Skin epidermis (tissue), 12 donors: ENCODE data around the gene BATF2.
"Not testable (repeated sequence)": the region's sequence is repeated elsewhere in the genome, so short reads cannot be mapped to it uniquely, and the experiment has no call there.

ENCODE experiments used
- H3K27ac ChIP-seq, 21 experiments: fragments of 200-600 bp; sonication (generic) in 11 of 21; one replicate each; pipeline ENCODE4 v1.5.0; 2020; ENCODE audit warnings: mild to moderate bottlenecking in 3 of 21, inconsistent platforms in 2 of 21, moderate library complexity in 2 of 21
- H3K4me3 ChIP-seq, 7 experiments: fragments of 200-600 bp; sonication (generic) in 2 of 7; one replicate each; pipeline ENCODE4 v1.5.0; 2020; ENCODE audit warnings: inconsistent platforms in 2 of 7, mild to moderate bottlenecking in 2 of 7, moderate library complexity in 1 of 7

Gene BATF2

DNA sequence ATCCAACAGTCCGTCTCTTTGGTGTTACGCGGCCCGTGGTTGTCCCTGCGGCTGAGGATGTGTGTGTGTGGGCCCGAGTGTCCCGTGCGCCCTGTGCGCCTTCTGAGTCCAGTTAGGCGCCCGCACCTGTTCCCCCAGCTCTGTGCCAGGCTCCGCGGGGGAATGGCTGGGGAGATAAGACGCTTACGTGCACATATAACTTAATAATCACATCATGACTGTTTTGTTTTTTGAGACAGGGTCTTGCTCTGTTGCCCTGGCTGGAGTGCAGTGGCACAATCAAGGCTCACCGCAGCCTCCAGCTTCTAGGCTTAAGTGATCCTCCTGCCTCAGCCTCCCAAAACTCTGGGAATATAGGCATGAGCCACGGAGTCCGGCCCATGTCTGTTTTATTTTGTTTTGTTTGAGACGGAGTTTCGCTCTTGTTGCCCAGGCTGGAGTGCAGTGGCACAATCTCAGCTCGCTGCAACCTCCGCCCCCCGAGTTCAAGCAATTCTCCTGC, 18.0 kb upstream of the BATF2 start:
- peak overlapping the region; percentile 53 to 89 (median 69) for H3K4me3 ChIP-seq
- H3K27ac ChIP-seq: peak overlapping the region; percentile 82 to 99 (median 96)

DNA sequence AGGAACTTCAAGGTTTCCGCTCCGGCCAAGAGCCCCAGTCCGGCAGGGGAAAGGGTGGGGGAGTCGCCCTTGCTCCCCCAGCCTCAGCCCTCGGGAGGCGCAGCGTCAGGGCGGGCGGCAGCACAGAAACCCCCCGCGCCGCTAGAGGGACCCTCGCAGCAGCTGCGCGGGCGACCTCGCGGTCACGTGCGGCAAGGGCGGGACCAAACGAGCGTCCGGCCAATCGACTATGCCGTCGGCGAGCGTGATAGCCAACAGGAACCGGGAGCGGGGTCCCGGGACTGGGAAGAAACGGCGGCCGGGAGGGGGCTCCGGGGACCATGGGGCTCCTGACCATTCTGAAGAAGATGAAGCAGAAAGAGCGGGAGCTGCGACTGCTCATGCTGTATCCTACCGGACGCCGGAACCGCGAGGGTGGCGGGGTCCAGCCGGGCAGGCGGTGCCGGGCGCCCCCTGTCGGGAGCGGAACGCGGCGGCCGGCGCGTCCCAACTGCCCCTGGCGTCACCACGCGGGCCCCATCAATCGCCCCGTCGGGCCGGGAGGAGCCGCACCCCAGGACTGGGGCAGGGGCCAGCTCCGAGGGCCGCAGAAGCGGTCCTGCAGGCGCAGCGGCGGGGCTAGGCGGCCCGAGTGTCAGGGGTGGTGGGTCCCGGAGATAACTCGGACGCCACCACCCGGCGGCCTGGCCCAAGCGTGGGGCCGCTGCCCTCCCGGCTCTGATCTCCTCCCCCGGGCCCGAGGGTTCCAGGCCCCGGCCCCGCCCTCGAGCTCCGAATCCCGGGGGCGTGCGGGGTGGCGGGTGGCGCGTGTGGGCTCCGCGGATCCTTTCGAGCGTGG, 17.3 kb upstream of the BATF2 start, which contains the start of gene ARL2:
ARL2 (plus strand) TSS at position 273 of the 838 bp plus-strand sequence; CDS start at position 321, 48 bp downstream.
- Histone ChIP-seq H3K27ac (peak within 1 kb of the TSS; percentile 82 to 99 (median 96)), H3K4me3 (peak within 1 kb of the TSS; percentile 53 to 89 (median 69))

DNA sequence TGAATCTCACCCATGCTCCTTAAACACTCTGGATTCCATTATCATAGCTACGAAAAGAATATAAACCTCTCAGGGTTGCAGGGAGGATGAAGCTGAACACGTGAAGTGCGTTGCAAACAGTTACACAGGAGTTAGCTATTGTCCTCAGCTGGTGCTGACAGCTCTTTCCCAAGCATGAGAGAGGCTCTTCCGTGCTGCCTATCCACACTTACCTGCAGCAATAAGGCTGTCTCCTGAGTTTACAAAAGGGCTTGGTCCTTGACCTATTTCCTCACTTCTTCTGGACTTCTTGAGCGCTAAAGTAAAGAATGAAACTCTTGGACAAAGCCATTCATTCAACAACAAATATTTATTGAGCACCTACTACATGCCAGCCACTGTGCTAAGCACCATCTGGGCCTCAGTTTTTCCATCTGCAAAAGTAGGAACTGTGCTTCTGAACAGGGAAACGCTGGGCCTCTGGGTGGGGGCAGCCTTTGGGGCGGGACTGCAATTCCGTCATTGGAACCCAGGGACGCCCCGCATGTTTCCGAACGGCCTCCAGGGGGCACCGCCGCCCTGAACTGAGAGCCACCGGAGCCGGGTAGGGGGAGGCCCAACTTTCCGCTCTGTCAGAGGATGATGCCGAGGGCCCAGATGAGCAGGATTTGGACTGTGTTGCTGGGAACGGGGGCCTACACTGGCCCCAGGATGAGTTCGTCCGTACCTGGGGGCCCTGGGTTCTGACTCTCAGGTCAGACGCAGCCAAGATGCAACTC, 16.5 kb upstream of the BATF2 start:
- Histone ChIP-seq H3K27ac (peak overlapping the region; percentile 82 to 99 (median 96)), H3K4me3 (peak overlapping the region; percentile 53 to 89 (median 69))

DNA sequence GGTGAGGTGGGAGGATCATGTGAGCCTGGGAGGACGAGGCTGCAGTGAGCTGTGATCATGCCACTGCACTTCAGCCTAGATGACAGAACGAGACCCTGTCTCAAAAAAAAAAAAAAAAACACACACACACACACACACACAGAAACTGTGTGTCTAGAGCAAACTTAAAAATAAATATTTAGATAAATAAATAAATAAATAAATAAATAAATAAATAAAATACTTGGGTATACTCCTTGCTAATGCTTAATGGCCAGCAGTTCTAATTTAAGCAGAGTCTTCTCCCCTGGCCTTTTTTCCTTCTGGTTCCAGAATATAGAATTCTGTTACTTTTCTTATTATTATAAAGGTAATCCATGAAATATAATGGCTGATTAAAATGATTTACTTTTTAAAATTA, 12.1 kb upstream of the BATF2 start:
- H3K27ac ChIP-seq: no peak overlapping the region
- no peak overlapping the region for H3K4me3 ChIP-seq

DNA sequence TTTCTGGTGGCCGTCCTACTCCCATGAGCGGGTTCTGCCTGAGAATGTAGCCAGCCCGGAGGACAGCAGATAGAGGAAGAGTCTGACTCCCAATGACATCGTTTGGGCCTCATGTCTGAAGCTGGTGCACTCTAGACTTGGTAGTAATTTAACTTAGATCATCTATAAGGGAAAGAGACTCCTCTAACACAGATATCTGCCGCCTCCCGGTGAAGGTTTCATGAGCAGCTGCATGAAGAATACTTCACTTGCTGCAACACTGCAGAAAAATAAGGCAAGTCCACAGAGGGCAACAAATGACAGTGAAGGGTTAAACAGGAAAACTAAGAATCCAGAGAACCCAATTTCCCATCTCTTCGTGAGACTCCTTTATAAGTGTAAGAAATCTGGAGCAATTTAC, 11.2 kb upstream of the BATF2 start:
- no peak overlapping the region for H3K4me3 ChIP-seq
- H3K27ac ChIP-seq: no peak overlapping the region

DNA sequence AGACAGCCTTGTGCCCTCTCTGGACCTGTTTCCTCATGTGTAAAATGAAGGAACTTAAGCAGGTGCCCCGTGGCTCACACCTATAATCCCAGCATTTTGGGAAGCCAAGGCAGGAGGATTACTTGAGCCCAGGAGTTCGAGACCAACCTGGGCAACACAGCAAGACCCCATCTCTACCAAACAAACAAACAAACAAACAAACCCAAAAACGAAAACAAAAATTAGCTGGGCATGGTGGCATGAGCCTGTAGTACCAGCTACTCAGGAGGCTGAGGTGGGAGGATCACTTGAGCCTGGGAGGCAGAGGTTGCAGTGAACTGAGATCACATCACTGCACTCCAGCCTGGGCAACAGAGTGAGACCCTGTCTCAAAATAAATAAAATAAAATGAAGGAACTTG, 7.2 kb upstream of the BATF2 start:
- not testable (repeated sequence) for H3K4me3 ChIP-seq, H3K27ac ChIP-seq

DNA sequence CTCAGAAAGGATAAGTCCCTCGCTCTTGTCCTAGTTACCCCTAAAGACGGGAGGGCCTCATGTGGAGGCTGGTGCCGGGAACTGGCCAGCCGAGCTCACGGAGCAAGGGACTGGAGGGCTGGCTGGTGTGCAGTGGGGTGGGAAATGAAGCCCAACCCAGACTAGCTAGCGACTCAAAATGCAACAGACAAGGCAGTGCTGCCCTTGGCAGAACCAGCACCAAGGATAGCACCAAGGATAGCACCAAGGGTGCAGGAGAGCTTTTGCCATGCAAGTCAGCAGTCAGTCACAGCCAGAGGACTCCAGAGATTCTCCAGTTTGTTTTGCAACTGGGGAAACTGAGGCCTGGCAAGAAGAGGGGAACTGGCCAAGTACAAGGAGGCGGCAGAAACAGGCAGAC, 6.5 kb upstream of the BATF2 start:
- H3K4me3 ChIP-seq: no peak overlapping the region
- no peak overlapping the region for H3K27ac ChIP-seq

DNA sequence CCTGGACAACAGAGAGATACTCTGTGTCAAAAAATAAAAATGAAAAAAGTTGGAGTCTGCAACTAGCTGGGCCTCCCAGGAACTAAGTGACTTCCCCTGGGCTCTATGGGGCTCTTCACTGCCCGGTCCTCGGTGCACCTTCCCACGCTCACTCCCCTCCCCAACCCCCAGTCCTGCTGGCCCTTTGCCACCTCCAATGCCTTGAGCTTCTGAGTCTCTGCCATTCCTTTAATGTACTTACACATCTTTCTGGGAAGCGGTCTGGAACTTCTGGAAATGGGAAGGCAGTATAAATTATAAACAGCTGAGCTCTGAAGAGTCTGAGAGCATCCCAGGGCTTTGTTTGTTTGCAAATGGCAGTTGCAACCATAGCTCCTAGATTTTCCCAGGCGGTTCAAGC, 5.9 kb upstream of the BATF2 start:
- Histone ChIP-seq H3K27ac (no peak overlapping the region), H3K4me3 (no peak overlapping the region)

DNA sequence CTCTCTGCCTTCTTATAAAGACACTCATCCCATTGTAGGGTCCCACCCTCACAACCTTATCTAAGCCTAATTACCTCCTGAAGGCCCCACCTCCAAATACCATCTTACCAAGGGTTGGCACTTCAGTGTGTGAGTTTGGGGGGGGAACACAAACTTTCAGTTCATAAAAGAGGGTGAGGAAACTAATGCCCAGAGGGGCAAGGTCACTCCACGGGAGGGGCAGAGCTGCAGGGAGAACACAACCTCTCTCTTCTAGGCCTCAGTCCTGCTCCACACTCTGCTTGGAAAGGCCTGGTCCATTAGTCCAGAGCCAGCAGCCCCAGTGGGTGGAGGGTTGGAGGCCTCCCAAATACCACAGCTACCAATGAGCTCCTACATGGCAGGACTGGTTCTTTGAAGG, 2.7 kb upstream of the BATF2 start:
- Histone ChIP-seq H3K4me3 (no peak overlapping the region), H3K27ac (no peak overlapping the region)

DNA sequence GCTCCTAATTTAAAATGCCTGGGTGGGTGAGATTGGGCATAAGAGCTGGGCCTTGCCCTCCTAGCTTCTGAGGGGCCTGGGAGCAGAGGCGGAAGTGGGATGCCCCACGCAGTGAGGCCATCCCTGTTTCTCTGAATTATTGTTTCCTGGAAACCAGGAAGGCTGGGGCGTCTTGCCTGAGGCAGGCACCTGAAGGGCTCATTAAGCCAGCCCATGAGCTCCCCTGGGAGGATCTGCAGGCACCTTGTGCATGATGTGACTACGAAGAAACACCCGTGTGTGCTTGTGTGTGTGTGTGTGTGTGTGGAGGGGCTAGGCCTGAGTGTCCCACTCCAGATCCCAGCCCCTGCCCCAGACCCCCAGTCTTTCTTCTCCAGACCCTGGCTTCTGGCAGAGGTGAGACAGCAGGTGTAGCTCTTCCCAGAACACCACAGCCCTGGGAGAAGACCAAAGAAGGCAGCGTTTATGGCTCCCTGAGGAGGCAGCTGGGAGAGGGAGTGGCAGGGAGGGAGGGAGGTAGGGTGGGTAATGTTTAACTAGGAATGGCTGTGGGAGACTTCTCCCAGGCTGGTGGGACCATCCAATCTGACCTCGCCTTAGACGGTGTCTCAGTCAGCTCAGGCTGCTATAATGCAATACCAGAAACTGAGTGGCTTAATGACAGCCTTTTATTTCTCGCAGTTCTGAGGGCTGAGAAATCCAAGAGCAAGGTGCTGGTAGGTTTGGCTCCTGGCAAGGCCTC, 2.1 kb upstream of the BATF2 start:
- no peak overlapping the region for H3K4me3 ChIP-seq
- peak overlapping the region in 1 of 21 experiments; percentile 6 for H3K27ac ChIP-seq

DNA sequence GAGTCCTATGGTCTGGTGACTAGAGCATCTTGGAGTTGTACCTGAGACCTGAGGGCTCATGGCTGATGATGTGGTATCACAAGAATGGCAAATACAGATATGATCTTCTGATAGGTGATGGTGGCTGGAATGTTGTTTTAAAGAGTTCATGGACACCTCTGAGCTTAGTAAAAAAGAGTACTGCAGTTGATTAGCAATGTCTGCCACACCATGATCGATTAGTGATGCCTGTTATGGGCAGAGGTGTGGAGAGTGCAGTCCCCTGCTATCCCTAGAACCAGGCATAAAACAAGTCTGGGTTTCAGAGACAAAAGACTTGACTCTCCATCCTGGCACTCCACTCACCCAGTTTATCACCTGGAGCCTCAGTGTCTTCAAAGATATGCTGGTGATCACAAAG, 1.4 kb upstream of the BATF2 start:
- Histone ChIP-seq H3K27ac (no peak overlapping the region), H3K4me3 (no peak overlapping the region)

DNA sequence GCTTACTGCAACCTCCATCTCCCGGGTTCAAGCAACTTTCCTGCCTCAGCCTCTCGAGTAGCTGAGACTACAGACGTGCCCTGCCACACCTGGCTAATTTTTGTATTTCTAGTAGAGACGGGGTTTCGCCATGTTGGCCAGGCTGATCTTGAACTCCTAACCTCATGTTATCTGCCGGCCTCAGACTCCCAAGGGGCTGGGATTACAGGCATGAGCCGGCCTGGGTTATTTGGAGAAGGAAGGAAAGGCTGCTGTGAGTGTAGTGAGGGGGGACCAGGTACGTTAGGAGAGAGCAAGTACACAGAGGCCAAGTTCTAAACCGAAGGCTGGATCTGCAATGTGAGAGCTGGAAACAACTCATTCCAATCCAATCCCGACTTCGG, 453 bp downstream of the BATF2 start:
- peak overlapping the region in 11 of 21 experiments; percentile 16 to 69 (median 35) for H3K27ac ChIP-seq
- peak overlapping the region in 6 of 7 experiments; percentile 3 to 29 (median 18) for H3K4me3 ChIP-seq

DNA sequence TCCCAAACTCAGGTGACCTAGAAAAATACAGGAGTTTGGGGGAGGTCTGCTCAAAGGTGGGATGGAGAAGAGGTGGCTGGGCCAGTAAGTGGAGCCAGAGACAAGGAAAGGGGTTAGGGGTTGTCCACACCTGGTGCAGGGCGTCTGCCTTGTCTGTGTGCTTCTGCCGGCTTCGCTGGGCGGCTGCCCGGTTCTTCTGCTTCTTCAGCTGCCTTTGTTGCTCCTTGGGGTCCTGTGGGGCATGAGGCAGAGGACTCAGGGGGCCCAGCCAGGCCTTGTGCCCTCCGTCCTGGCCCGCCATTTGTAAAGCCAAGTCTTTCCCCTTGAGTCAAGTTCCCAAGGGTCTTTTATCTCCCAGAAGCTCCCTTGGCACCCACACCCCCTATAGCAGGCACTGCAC, 2.5 kb downstream of the BATF2 start:
- Histone ChIP-seq H3K4me3 (no peak overlapping the region), H3K27ac (no peak overlapping the region)

DNA sequence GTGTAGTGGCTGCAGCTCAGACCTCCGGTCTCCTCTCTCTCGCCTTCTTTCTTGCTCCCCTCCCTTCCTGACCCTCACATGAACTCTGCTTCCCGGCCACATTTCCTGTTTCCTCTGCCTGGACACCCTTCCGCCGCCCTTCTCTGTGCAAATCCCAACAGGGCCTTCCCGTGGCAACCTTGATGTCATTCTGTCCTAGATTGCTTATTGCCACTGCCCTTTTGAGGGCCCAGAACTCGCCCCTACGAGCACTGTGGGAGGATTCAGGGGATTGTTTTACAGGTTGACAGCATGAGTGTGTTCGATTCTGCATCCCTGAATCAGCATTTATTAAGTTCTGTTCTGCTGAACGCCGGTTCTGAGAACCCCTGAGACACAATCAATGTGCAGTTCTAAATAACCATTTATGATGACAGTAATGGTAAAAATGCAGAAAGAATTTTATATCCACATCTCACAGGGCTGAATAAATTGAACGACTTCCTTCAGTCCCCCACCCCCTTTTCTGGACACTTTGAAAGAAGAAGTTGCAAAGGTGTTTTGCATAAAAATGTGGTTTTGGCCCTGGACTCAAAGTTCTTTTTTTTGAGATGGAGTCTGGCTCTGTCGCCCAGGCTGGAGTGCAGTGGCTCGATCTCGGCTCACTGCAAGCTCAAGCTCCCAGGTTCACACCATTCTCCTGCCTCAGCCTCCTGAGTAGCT, 6.4 kb downstream of the BATF2 start:
- H3K27ac ChIP-seq: peak overlapping the region in 1 of 21 experiments; percentile 37
- no peak overlapping the region for H3K4me3 ChIP-seq

DNA sequence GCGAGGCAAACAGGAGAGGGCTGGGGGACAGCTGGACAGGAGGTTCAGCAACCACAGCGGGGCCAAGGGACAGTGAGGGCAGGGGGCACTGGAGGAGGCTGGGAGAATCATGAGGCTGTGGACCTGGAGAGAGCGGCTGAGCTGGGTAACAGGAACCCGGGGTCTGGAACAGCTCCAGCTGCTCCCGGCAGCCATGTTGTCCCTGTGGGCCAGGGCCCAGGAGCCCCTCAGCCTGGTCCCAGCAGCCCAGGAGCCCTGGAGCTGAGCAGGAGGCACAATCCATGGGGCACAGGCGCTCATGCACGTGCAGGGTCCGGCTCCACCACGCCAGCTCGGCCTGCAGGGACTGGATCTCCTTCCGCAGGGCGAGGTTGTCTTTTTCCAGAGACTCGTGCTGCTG, 7.4 kb downstream of the BATF2 start:
- Histone ChIP-seq H3K27ac (no peak overlapping the region), H3K4me3 (no peak overlapping the region)

DNA sequence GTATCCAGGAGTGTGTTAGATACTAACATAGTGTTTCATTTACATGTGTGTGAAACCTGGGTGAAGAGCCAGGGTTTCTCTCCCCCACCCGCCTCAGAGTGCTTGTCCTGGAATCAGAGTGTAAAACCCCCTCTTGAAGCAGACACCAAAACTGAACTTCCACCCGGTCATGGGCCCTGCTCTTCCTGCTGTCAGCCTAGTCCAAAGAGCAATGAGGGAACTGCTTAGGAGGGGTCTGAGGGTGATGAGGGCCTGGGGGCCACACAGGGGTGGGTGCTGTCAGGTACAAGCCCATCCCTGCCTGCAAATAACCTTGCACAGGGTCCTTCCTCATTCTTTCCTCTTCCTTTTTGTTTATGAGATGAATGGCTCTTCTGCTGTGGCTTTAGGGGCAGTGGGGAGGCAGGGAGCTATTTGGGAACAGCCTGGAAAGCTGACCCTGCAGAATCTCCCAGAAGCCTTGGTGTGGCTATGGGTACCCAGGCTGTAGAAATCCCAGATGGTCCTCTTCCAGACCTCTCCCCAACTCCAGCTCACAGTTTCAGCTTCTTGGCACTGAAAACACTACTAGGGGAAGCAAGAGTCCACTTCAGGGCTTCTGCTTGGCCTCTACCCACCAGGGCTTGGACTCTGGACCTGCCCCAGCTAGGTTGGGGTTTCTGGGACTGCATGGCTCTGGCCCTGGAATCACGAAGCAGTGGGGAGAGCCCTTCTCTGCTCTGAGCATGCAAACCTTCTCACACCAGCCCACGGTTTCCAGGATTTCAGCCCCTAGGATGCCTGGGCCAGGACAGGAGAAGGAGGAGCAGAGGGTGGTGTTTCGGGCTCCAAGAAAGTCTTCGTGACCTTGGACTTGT, 8.5 kb downstream of the BATF2 start:
- Histone ChIP-seq H3K27ac (no peak overlapping the region), H3K4me3 (no peak overlapping the region)

DNA sequence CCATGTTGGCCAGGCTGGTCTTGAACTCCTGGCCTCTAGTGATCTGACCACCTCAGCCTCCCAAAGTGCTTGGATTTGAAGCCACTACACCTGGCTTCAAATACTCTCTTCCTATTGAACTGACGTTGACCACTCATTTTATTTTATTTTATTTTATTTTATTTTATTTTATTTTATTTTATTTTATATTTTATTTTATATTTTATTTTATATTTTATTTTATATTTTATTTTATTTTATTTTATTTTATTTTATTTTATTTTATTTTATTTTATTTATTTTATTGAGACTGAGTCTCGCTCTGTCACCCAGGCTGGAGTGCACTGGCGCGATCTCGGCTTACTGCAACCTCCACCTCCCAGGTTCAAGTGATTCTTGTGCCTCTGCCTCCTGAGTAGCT, 13.4 kb downstream of the BATF2 start:
- H3K27ac ChIP-seq, H3K4me3 ChIP-seq: not testable (repeated sequence)

DNA sequence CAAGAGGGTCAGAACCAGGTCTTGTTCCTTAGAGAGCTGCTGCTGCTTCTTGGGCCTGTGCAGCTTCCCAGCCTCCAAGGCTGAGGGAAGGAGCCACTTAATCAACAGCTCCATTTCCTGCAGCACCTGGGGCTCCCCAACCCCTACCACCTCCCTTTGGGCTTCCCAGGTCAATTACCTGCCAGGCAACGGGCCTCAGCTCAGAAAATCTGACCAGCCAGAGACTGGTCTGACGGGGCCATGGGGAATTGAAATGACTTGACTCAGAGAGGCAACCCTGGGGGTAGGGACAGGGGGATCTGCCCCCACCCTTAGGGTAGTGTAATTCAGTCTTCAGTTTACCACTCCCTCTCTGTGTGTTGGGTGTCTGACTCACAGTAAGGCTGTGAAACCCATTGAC, 20.1 kb downstream of the BATF2 start:
- H3K4me3 ChIP-seq: no peak overlapping the region
- H3K27ac ChIP-seq: no peak overlapping the region

DNA sequence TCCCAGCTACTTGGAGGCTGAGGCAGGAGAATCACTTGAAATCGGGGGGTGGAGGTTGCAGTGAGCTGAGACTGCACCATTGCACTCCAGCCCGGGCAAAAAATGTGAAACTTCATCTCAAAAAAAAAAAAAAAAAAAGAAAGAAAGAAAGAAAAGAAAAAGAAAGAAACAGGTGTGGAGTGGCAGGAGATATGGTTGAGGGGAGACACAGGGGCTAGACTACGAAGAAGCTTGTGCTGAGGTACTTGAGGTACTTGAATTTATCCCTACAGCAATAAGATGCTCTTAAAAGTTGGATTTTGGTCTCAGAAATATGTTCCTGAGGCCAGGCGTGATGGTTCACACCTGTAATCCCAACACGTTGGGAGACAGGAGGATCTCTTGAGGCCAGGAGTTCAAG, 22.6 kb downstream of the BATF2 start:
- no peak overlapping the region for H3K27ac ChIP-seq
- no peak overlapping the region for H3K4me3 ChIP-seq
